Calu3 (cell line): ENCODE measurements around the gene TRIM32. TPM values are rescaled to one million over a fixed set of nuclear protein-coding genes. Genes with fewer than 3 reads are reported as not detected.

ENCODE experiments used
- BruUV-seq: library from RNA; stranded (reverse); fragments of 400-500 nt; replicated peaks from 2 replicates; lab custom pipeline; 2021; lab: Mats Ljungman, UMichigan
- CTCF ChIA-PET: fragments of 300-600 bp; sonication (Branson Sonifier 250); formaldehyde crosslinking; loops from one replicate; lab custom pipeline; 2022; ENCODE audit warnings: antibody characterized with exemption; lab: Charles Lee
- DNase-seq: peaks from one replicate; pipeline ENCODE4 v3.0.0; 2022
- H3K27ac Mint-ChIP-seq: one replicate; pipeline ENCODE4 v1.8.0; 2022; ENCODE audit warnings: mixed read lengths; ENCODE audit not compliant: unreplicated experiment
- H3K27me3 Mint-ChIP-seq: one replicate; pipeline ENCODE4 v1.8.0; 2022; ENCODE audit warnings: mixed read lengths; ENCODE audit not compliant: unreplicated experiment
- H3K36me3 Mint-ChIP-seq: one replicate; pipeline ENCODE4 v1.8.0; 2022; ENCODE audit warnings: mild to moderate bottlenecking, moderate library complexity, mixed read lengths; ENCODE audit not compliant: insufficient read depth, unreplicated experiment
- H3K4me1 Mint-ChIP-seq: one replicate; pipeline ENCODE4 v1.8.0; 2022; ENCODE audit warnings: mild to moderate bottlenecking, low read depth, mixed read lengths; ENCODE audit not compliant: unreplicated experiment
- H3K4me3 Mint-ChIP-seq: one replicate; pipeline ENCODE4 v1.8.0; 2022; ENCODE audit warnings: mild to moderate bottlenecking, low read depth, moderate library complexity, mixed read lengths; ENCODE audit not compliant: unreplicated experiment
- H3K9me3 Mint-ChIP-seq: one replicate; pipeline ENCODE4 v1.8.0; 2022; ENCODE audit warnings: low read depth, mixed read lengths; ENCODE audit not compliant: unreplicated experiment
- intact Hi-C: fragments of 100-400 bp; cut with micrococcal nuclease; formaldehyde crosslinking; loops from one replicate; pipeline ENCODE4 v1.10.0; 2022; ENCODE audit not compliant: unreplicated experiment
- total RNA-seq: library from RNA; stranded (reverse); gene quantifications from 2 replicates; pipeline ENCODE4 v1.2.3, GENCODE V29; 2022
- TF ChIP-seq, protein P1 (sequence below): fragments of 200-600 bp; IDR thresholded peaks from one replicate; pipeline ENCODE4 v1.8.0; 2022; ENCODE audit warnings: antibody characterized with exemption; ENCODE audit not compliant: unreplicated experiment

Gene TRIM32
- total RNA-seq, 1 experiment from 2014 or later: 9.3 TPM

DNA sequence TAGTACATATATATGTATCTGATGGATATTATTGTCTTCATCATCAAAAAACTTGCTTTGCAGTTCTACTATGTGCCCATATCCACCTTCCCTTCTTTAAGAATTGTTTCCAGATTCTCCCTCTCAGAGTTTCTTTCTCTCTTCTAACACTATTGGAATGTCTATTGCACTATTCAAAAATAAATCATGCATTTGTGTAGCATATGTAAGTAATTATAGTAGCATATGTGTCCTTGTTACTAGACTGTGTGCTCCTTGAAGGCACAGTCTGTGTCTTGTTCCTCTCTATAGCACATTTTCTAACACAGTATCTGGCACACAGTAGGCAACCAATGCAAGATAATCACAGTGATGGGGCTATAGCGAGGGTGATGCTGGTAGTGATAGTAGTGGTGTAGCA is 43.4 kb upstream of the TRIM32 start:
- no TSS peak for BruUV-seq
- H3K4me3 Mint-ChIP-seq: no peak overlapping the region
- H3K9me3 Mint-ChIP-seq: no peaks in the 10 kb centered on the region
- H3K27ac Mint-ChIP-seq: no peak overlapping the region
- intact Hi-C loops: no loop called here
- no peaks in the 10 kb centered on the region for H3K4me1 Mint-ChIP-seq
- TF ChIP-seq, protein P1, sequence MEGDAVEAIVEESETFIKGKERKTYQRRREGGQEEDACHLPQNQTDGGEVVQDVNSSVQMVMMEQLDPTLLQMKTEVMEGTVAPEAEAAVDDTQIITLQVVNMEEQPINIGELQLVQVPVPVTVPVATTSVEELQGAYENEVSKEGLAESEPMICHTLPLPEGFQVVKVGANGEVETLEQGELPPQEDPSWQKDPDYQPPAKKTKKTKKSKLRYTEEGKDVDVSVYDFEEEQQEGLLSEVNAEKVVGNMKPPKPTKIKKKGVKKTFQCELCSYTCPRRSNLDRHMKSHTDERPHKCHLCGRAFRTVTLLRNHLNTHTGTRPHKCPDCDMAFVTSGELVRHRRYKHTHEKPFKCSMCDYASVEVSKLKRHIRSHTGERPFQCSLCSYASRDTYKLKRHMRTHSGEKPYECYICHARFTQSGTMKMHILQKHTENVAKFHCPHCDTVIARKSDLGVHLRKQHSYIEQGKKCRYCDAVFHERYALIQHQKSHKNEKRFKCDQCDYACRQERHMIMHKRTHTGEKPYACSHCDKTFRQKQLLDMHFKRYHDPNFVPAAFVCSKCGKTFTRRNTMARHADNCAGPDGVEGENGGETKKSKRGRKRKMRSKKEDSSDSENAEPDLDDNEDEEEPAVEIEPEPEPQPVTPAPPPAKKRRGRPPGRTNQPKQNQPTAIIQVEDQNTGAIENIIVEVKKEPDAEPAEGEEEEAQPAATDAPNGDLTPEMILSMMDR: no peak
- peaks cover 12% of the 10 kb centered on the region for H3K27me3 Mint-ChIP-seq
- CTCF ChIA-PET: no interaction called here
- H3K36me3 Mint-ChIP-seq: no peaks in the 10 kb centered on the region
- DNase-seq: no peak

DNA sequence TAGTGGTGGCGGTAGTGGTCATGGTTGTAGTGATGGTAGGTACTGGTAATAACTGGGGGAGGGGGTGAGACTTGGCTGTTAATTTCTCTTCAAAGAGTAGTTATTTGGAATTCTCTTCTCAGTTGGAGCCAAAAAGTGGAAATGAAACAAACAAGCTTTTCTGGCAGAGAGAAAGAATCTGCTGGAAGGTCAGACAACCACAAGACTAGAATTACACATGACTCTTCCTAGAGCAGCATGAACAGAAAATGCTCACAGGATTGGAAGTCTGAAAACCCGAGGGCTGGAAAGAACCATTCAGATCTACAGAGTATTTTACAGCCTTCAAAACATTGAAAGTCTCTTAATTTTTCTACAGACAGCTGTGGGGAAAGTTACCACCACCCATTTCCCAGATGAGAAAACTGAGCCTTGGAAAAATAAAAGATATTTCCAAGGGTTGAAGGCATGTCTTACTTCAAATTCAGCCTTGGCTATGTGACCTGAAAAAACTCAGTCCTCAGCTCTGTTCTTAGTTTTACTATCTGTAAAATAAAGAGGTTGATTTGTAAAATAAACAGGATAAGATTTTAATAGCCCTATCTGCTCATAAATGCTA is 42.9 kb upstream of the TRIM32 start:
- H3K4me1 Mint-ChIP-seq: no peaks in the 10 kb centered on the region
- peaks cover 12% of the 10 kb centered on the region for H3K27me3 Mint-ChIP-seq
- H3K4me3 Mint-ChIP-seq: no peak overlapping the region
- no peak overlapping the region for H3K27ac Mint-ChIP-seq
- no peaks in the 10 kb centered on the region for H3K36me3 Mint-ChIP-seq
- no TSS peak for BruUV-seq
- DNase-seq: no peak
- no peaks in the 10 kb centered on the region for H3K9me3 Mint-ChIP-seq
- TF ChIP-seq, protein P1: no peak
- CTCF ChIA-PET: no interaction called here
- intact Hi-C loops: no loop called here

GRCh38 chr9:116646661-116647514 is 40.2 kb upstream of the TRIM32 start:
- no TSS peak for BruUV-seq
- CTCF ChIA-PET: interaction anchor here (0.6 kb wide), 1 partner anchor 495 kb away, joined by 3 read pairs; no protein-coding TSS in a partner anchor
- Mint-ChIP-seq H3K27ac (no peak overlapping the region), H3K4me1 (no peaks in the 10 kb centered on the region), H3K36me3 (no peaks in the 10 kb centered on the region), H3K4me3 (no peak overlapping the region), H3K27me3 (peaks cover 12% of the 10 kb centered on the region), H3K9me3 (no peaks in the 10 kb centered on the region)
- DNase-seq: peak; percentile 7
- TF ChIP-seq, protein P1: peak; percentile 15
- intact Hi-C loops: loop anchor here (5.0 kb wide), 2 partner anchors 495 to 1055 kb away; partner anchors contain the start of gene PAPPA

GRCh38 chr9:116647515-116647809 is 39.6 kb upstream of the TRIM32 start:
- BruUV-seq: no TSS peak
- TF ChIP-seq, protein P1: no peak
- H3K27me3 Mint-ChIP-seq: peaks cover 12% of the 10 kb centered on the region
- no peak overlapping the region for H3K27ac Mint-ChIP-seq
- H3K4me1 Mint-ChIP-seq: no peaks in the 10 kb centered on the region
- no peak for DNase-seq
- H3K9me3 Mint-ChIP-seq: no peaks in the 10 kb centered on the region
- no peak overlapping the region for H3K4me3 Mint-ChIP-seq
- no peaks in the 10 kb centered on the region for H3K36me3 Mint-ChIP-seq
- intact Hi-C loops: loop anchor here (5.0 kb wide), 2 partner anchors 495 to 1055 kb away; partner anchors contain the start of gene PAPPA
- CTCF ChIA-PET: no interaction called here
